Activated CD8-positive, alpha-beta memory T cell treated with anti-CD3 and anti-CD28 coated beads, Interleukin-2, amount 10 ng/mL, durations not matched to agents 7 days and 5 days (primary cell): Measurements from ENCODE around the gene DLEC1. TPM values are rescaled to one million over a fixed set of nuclear protein-coding genes. Genes with fewer than 3 reads are reported as not detected.
A peak's percentile ranks its signal among the peaks of the same experiment; 100 is the strongest.

ENCODE experiments used
- ATAC-seq: fragments of 150-1000 bp; cut with Tn5 transposase; one replicate; pipeline ENCODE4 v1.10.0; 2021; ENCODE audit warnings: moderate library complexity
- CTCF ChIA-PET: fragments of 350-600 bp; sonication (Branson Sonifier 250); formaldehyde crosslinking; loops from one replicate; lab custom pipeline; 2021; ENCODE audit warnings: antibody characterized with exemption; lab: Charles Lee
- DNase-seq: peaks from one replicate; pipeline ENCODE4 v3.0.0-alpha.2; 2020
- H3K27ac Mint-ChIP-seq: one replicate; pipeline ENCODE4 v1.8.0; 2021; ENCODE audit warnings: mild to moderate bottlenecking, mixed read lengths
- H3K27me3 Mint-ChIP-seq: one replicate; pipeline ENCODE4 v1.8.0; 2021; ENCODE audit warnings: mixed read lengths
- H3K36me3 Mint-ChIP-seq: one replicate; pipeline ENCODE4 v1.8.0; 2021; ENCODE audit warnings: mild to moderate bottlenecking, mixed read lengths
- H3K4me1 Mint-ChIP-seq: one replicate; pipeline ENCODE4 v1.8.0; 2021; ENCODE audit warnings: mixed read lengths
- H3K4me3 Mint-ChIP-seq: one replicate; pipeline ENCODE4 v1.8.0; 2021; ENCODE audit warnings: mild to moderate bottlenecking, moderate library complexity, mixed read lengths
- H3K9me3 Mint-ChIP-seq: one replicate; pipeline ENCODE4 v1.8.0; 2022; ENCODE audit warnings: low read depth, mixed read lengths
- total RNA-seq, 2 experiments: library from RNA; stranded (reverse); gene quantifications; one replicate each; pipeline ENCODE4 v1.2.3, GENCODE V29; 2021

DLEC1 gene
- total RNA-seq, 2 experiments from 2014 or later, result 0.26 to 1.1 TPM

DNA sequence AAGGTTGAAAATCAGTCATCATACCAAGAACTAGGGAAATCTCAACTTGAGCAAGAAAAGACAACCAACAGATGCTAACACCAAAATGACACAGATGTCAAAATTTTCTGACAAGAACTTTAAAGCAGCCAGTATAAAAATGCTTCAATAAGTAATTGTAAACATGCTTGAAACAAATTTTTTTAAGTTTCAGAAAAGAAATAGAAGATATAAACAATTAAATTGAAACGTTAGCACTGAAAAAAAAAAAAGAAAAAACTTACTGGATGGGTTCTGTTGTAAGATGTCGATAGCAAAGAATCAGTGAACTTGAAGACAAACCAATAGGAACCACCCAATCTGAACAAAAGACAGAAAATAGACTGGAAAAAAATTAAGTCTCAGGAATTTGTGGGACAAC is 107.5 kb downstream of the DLEC1 start:
- H3K27me3 Mint-ChIP-seq, result no peaks in the 10 kb centered on the region
- DNase-seq, result no peak
- no peak overlapping the region for H3K27ac Mint-ChIP-seq
- H3K4me3 Mint-ChIP-seq, result no peak overlapping the region
- H3K36me3 Mint-ChIP-seq, result peaks cover 25% of the 10 kb centered on the region
- CTCF ChIA-PET, result no interaction called here
- no peak for ATAC-seq
- H3K4me1 Mint-ChIP-seq, result peaks cover 21% of the 10 kb centered on the region
- peaks cover 7% of the 10 kb centered on the region for H3K9me3 Mint-ChIP-seq

DNA sequence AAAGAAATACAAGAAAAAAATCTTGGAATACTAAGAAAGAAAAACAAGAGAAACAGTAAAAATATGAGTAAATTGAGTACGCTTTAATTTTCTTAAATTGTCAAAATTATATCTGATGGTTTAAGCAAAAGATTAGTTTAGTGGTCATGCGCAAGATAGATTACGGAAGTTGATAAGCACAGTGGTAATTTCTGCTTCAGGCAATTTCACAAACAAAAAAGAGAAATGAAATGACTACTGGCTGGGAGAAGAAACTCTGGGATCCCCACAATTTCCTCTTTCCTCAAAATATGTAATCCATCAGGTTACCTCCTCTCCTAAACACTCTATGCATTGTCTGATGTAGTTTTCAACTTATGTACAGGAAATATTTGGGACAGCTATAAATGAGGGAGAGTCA is 108.4 kb downstream of the DLEC1 start:
- no peak overlapping the region for H3K27ac Mint-ChIP-seq
- ATAC-seq (no peak), DNase-seq (no peak)
- peaks cover 17% of the 10 kb centered on the region for H3K36me3 Mint-ChIP-seq
- CTCF ChIA-PET, result interaction anchor here (1.2 to 1.5 kb wide), 2 partner anchors 16 to 18 kb away, joined by 3 read pairs; partner anchors contain the start of gene OXSR1
- H3K4me3 Mint-ChIP-seq, result no peak overlapping the region
- H3K4me1 Mint-ChIP-seq, result peaks cover 23% of the 10 kb centered on the region
- H3K9me3 Mint-ChIP-seq, result peaks cover 7% of the 10 kb centered on the region
- no peaks in the 10 kb centered on the region for H3K27me3 Mint-ChIP-seq

DNA sequence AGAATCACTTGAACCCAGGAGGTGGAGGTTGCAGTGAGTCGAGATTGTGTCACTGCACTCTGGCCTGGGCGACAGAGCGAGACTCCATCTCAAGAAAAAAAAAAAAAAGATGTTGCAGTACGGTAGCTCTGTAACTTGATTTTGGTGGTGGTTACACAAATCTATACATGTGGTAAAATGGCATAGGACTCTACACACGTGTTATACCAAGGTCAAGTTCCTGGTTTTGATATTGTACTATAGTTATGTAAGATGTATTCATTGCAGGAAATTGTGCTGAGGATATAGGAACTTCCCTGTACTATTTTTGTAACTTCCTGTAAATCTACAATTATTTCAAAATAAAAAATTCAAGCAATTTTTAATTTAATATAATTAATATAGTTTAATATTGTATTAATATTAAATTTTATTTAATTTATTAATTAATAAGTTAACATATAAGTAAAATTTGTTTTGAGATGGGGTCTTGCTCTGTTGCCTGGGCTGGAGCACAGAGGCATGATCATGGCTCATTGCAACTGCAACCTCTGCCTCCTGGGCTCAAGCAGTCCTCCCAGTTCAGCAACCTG is 109.4 kb downstream of the DLEC1 start:
- H3K27ac Mint-ChIP-seq, result no peak overlapping the region
- H3K4me3 Mint-ChIP-seq, result no peak overlapping the region
- peaks cover 17% of the 10 kb centered on the region for H3K36me3 Mint-ChIP-seq
- H3K9me3 Mint-ChIP-seq, result peaks cover 7% of the 10 kb centered on the region
- H3K4me1 Mint-ChIP-seq, result peaks cover 31% of the 10 kb centered on the region
- CTCF ChIA-PET, result interaction anchor here (0.7 to 1.5 kb wide), 4 partner anchors 15 to 94 kb away, joined by 3 to 4 read pairs (median 3); partner anchors contain the start of gene OXSR1
- no peaks in the 10 kb centered on the region for H3K27me3 Mint-ChIP-seq
- DNase-seq, result no peak
- no peak for ATAC-seq

GRCh38 chr3:38149708-38150107 is 110.7 kb downstream of the DLEC1 start:
- Mint-ChIP-seq H3K27me3 (no peaks in the 10 kb centered on the region), H3K36me3 (peaks cover 14% of the 10 kb centered on the region), H3K27ac (no peak overlapping the region), H3K4me3 (no peak overlapping the region), H3K4me1 (peaks cover 43% of the 10 kb centered on the region), H3K9me3 (peaks cover 7% of the 10 kb centered on the region)
- CTCF ChIA-PET, result interaction anchor here (1.0 kb wide), 1 partner anchor 15 kb away, joined by 4 read pairs; the partner anchor contains the start of gene OXSR1
- DNase-seq (no peak), ATAC-seq (no peak)

- Mint-ChIP-seq H3K4me3 (no peak overlapping the region), H3K36me3 (peaks cover 13% of the 10 kb centered on the region), H3K27me3 (no peaks in the 10 kb centered on the region), H3K4me1 (peaks cover 48% of the 10 kb centered on the region), H3K27ac (peak overlapping the region; percentile 79), H3K9me3 (peaks cover 7% of the 10 kb centered on the region)
- DNase-seq (peak; percentile 40), ATAC-seq (no peak)
- CTCF ChIA-PET, result interaction anchor here (1.1 to 5.5 kb wide), 2 partner anchors 13 to 33 kb away, joined by 3 to 41 read pairs; partner anchors contain the start of gene OXSR1
These were observed 111.9 kb downstream of the DLEC1 start for GRCh38 chr3:38150780-38151528.

DNA sequence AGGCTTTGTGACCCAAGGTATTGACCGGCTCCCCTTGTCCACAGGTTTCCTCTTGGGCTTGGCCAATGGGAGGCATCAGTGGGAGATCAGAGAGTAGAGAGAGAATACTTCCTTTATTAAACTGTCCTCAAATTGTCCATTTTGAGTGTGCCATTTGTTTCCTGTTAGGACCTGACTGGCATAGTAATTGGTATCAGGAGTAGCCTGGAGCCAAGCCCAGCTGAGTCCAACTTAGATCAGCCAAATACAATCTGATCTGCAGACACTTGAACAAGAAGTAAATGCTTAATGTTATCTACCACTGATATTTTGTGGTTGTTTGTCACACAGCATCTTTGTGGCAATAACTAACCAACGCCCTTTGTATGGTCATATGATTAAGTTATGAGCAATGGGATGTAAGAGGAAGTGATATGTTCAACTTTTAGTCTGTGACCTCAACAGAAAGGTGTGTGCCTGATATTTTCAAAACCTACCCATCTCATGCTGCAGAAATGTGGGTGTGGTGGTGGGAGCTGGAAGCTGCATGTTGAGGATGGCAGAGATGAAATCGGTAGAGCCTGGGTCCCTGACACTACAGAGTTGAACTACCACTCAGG is 112.8 kb downstream of the DLEC1 start:
- ATAC-seq (peak; percentile 76), DNase-seq (peak; percentile 46)
- CTCF ChIA-PET, result interaction anchor here (5.5 kb wide), 1 partner anchor 12 kb away, joined by 41 read pairs; the partner anchor contains the start of gene OXSR1
- Mint-ChIP-seq H3K27me3 (no peaks in the 10 kb centered on the region), H3K27ac (peak overlapping the region; percentile 79), H3K9me3 (peaks cover 4% of the 10 kb centered on the region), H3K4me1 (peaks cover 48% of the 10 kb centered on the region), H3K36me3 (peaks cover 7% of the 10 kb centered on the region), H3K4me3 (no peak overlapping the region)

- peaks cover 3% of the 10 kb centered on the region for H3K9me3 Mint-ChIP-seq
- H3K27me3 Mint-ChIP-seq, result no peaks in the 10 kb centered on the region
- H3K27ac Mint-ChIP-seq, result peak overlapping the region; percentile 71
- H3K4me1 Mint-ChIP-seq, result peaks cover 48% of the 10 kb centered on the region
- no peak overlapping the region for H3K4me3 Mint-ChIP-seq
- ATAC-seq (no peak), DNase-seq (peak; percentile 31)
- CTCF ChIA-PET, result interaction anchor here (2.0 to 5.5 kb wide), 2 partner anchors 12 kb away, joined by 5 to 41 read pairs; partner anchors contain the start of gene OXSR1
- peaks cover 2% of the 10 kb centered on the region for H3K36me3 Mint-ChIP-seq
These were observed 113.6 kb downstream of the DLEC1 start for GRCh38 chr3:38152609-38153008.

DNA sequence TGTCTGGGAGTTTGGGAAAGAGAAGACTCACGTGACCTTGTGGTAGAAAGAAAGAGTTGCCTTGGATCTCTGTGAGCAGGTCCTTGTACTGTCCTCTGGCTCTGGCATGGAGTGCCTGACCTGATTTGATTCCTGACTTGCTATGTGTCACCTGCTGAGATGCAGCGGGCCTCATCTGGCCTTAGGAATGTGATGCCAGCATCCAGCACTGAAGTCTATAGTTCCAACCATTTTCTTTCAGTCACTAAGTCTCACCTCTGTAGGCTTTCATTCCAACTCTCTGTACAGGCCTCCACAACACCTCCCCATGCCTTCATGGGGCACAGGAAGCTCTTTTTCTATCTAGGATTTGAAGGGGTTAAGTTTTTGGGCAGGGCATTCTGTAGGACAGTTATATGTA is 114.2 kb downstream of the DLEC1 start:
- Mint-ChIP-seq H3K4me1 (peaks cover 46% of the 10 kb centered on the region), H3K27ac (peak overlapping the region; percentile 33)

DNA sequence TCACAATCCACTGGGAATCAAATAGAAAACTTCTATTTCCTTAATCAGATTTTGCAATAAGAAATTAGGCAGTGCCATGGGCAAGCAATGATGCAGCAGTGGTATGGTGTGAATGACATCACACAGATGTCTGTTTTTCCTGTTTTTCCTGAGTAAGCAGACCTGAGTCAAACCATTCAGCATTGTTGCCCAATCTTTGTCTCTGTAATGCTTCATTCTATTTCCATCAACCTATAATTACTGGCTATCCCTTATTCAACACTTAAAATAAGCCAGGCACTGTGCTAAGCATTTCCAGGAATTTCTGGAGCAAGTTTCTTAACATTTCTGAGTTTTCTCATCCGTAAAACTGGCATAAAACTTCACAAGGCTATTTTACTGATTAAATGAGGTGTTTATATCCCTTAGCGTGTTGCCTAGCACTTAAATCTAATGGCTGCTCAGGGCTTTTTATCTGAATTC is 115.1 kb downstream of the DLEC1 start:
- H3K36me3 Mint-ChIP-seq, result no peaks in the 10 kb centered on the region
- H3K27me3 Mint-ChIP-seq, result no peaks in the 10 kb centered on the region
- ATAC-seq (no peak), DNase-seq (peak; percentile 32)
- CTCF ChIA-PET, result interaction anchor here (2.0 to 5.5 kb wide), 2 partner anchors 10 to 13 kb away, joined by 5 to 41 read pairs; partner anchors contain the start of gene OXSR1
- H3K27ac Mint-ChIP-seq, result no peak overlapping the region
- H3K4me1 Mint-ChIP-seq, result peaks cover 46% of the 10 kb centered on the region
- H3K4me3 Mint-ChIP-seq, result no peak overlapping the region
- no peaks in the 10 kb centered on the region for H3K9me3 Mint-ChIP-seq

More for the DNA sequence above, 114.2 kb downstream of the DLEC1 start:
- CTCF ChIA-PET, result interaction anchor here (2.0 to 5.5 kb wide), 2 partner anchors 11 to 13 kb away, joined by 5 to 41 read pairs; partner anchors contain the start of gene OXSR1
- no peaks in the 10 kb centered on the region for H3K36me3 Mint-ChIP-seq
- no peaks in the 10 kb centered on the region for H3K9me3 Mint-ChIP-seq
- ATAC-seq (no peak), DNase-seq (peak; percentile 23)
- no peak overlapping the region for H3K4me3 Mint-ChIP-seq
- no peaks in the 10 kb centered on the region for H3K27me3 Mint-ChIP-seq

GRCh38 chr3:38154625-38155255 is 115.7 kb downstream of the DLEC1 start:
- Mint-ChIP-seq H3K4me1 (peaks cover 42% of the 10 kb centered on the region), H3K27ac (no peak overlapping the region), H3K9me3 (no peaks in the 10 kb centered on the region), H3K27me3 (no peaks in the 10 kb centered on the region), H3K4me3 (no peak overlapping the region), H3K36me3 (no peaks in the 10 kb centered on the region)
- DNase-seq (peak; percentile 26), ATAC-seq (no peak)
- CTCF ChIA-PET, result interaction anchor here (5.5 kb wide), 1 partner anchor 9 kb away, joined by 41 read pairs; the partner anchor contains the start of gene OXSR1

DNA sequence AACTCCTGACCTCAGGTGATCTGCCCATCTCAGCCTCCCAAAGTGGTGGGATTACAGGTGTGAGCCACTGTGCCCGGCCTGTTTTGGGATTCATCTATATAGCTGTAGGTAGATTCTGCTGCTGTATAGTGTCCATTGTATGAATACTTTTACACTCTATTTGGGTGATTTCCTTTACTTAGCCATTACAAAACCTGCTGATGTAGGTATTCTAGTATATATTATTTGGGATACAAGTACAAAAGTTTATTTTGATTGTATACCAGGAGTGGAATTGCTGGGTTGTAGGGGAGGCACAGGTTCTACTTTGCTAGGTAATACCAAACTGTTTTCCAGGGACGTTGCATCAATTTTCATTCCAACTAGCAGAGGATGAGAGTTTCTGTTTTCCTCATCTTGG is 116.8 kb downstream of the DLEC1 start:
- H3K4me1 Mint-ChIP-seq, result peaks cover 38% of the 10 kb centered on the region
- no peak overlapping the region for H3K27ac Mint-ChIP-seq
- no peak overlapping the region for H3K4me3 Mint-ChIP-seq
- H3K9me3 Mint-ChIP-seq, result no peaks in the 10 kb centered on the region
- CTCF ChIA-PET, result interaction anchor here (5.5 kb wide), 1 partner anchor 8 kb away, joined by 41 read pairs; the partner anchor contains the start of gene OXSR1
- H3K27me3 Mint-ChIP-seq, result no peaks in the 10 kb centered on the region
- no peaks in the 10 kb centered on the region for H3K36me3 Mint-ChIP-seq
- DNase-seq (no peak), ATAC-seq (no peak)

- CTCF ChIA-PET, result no interaction called here
These were observed 118.1 kb downstream of the DLEC1 start for GRCh38 chr3:38157117-38157516.

More at GRCh38 chr3:38157117-38157516, 118.1 kb downstream of the DLEC1 start:
- ATAC-seq, result no peak
- Mint-ChIP-seq H3K4me3 (no peak overlapping the region), H3K27ac (no peak overlapping the region), H3K27me3 (no peaks in the 10 kb centered on the region), H3K36me3 (no peaks in the 10 kb centered on the region), H3K9me3 (no peaks in the 10 kb centered on the region), H3K4me1 (peaks cover 26% of the 10 kb centered on the region)
- no peak for DNase-seq
